B cell (primary cell): ENCODE results near the gene RNMT. TPM values are rescaled to one million over a fixed set of nuclear protein-coding genes. Genes with fewer than 3 reads are reported as not detected.
A peak's percentile ranks its signal among the peaks of the same experiment; 100 is the strongest.

Experiments
- ATAC-seq: fragments of 200-7000 bp; cut with Tn5 transposase; one replicate; pipeline ENCODE4 v1.10.0; 2021; ENCODE audit warnings: low read depth, mild to moderate bottlenecking, moderate number of reproducible peaks, moderate library complexity
- CTCF ChIA-PET: fragments of 350-600 bp; sonication (Branson Sonifier 250); formaldehyde crosslinking; loops from one replicate; lab custom pipeline; 2021; ENCODE audit warnings: antibody characterized with exemption, inconsistent platforms; lab: Charles Lee
- POLR2A ChIA-PET: fragments of 350-600 bp; sonication (Branson Sonifier 250); formaldehyde crosslinking; loops from one replicate; lab custom pipeline; 2021; ENCODE audit warnings: antibody characterized with exemption; lab: Charles Lee
- DNase-seq: peaks from one replicate; pipeline ENCODE4 v3.0.0; 2013
- H2AFZ ChIP-seq: 2 replicates; pipeline ENCODE4 v1.6.1; 2012; ENCODE audit warnings: mild to moderate bottlenecking, low read depth, low read length; ENCODE audit not compliant: insufficient read depth, poor library complexity, severe bottlenecking
- H3K27ac ChIP-seq, 2 donors: 1 replicate in 1 of 2; 2 replicates in 1 of 2; pipeline ENCODE4 v1.5.1; 2012 to 2013; ENCODE audit warnings: low read length in 2 of 2, mild to moderate bottlenecking in 2 of 2, moderate library complexity in 1 of 2
- H3K27me3 ChIP-seq, 4 experiments: fragments of 200-600 bp in 1 of 4; sonication (generic) in 1 of 4; replicated peaks in 1 of 4; 1 replicate in 2 of 4; 2 replicates in 2 of 4; pipeline versions ENCODE4 v1.6.1 to v1.7.0; 2013 to 2016; ENCODE audit warnings: low read length in 3 of 4, mild to moderate bottlenecking in 2 of 4, mixed read lengths in 1 of 4, moderate library complexity in 1 of 4; ENCODE audit not compliant: insufficient read depth in 4 of 4, control insufficient read depth in 3 of 4; ENCODE audit errors: control extremely low read depth in 1 of 4
- H3K36me3 ChIP-seq, 2 experiments: replicated peaks in 1 of 2; 1 replicate in 1 of 2; 2 replicates in 1 of 2; pipeline versions ENCODE4 v1.6.1 to v1.7.1; 2013; ENCODE audit warnings: low read length in 1 of 2; ENCODE audit not compliant: insufficient read depth in 2 of 2, control insufficient read depth in 1 of 2; ENCODE audit errors: control extremely low read depth in 1 of 2, extremely low read depth in 1 of 2
- H3K4me1 ChIP-seq, 2 donors: fragments of 200-600 bp in 1 of 2; sonication (generic) in 1 of 2; 1 replicate in 1 of 2; 2 replicates in 1 of 2; pipeline versions ENCODE4 v1.5.1 to v1.6.1; 2013 to 2017; ENCODE audit warnings: low read length in 2 of 2; ENCODE audit not compliant: control insufficient read depth in 2 of 2, insufficient read depth in 2 of 2
- H3K4me2 ChIP-seq: replicated peaks from 2 replicates; pipeline ENCODE3; 2012; ENCODE audit warnings: mild to moderate bottlenecking, low read depth, low read length; ENCODE audit not compliant: poor library complexity, severe bottlenecking
- H3K4me3 ChIP-seq, 5 experiments: fragments of 200-600 bp in 1 of 5; sonication (generic) in 1 of 5; 1 replicate in 3 of 5; 2 replicates in 2 of 5; pipeline versions ENCODE4 v1.5.1 to v1.7.0; 2011 to 2016; ENCODE audit warnings: low read length in 4 of 5, mild to moderate bottlenecking in 4 of 5, low read depth in 2 of 5, control low read depth in 1 of 5, moderate library complexity in 1 of 5; ENCODE audit not compliant: insufficient read depth in 1 of 5; ENCODE audit errors: control extremely low read depth in 1 of 5, extremely low read depth in 1 of 5
- H3K79me2 ChIP-seq: fragments of 200-600 bp; sonication (generic); one replicate; pipeline ENCODE4 v1.6.0; 2016; ENCODE audit warnings: low read length; ENCODE audit not compliant: control insufficient read depth, insufficient read depth
- H3K9ac ChIP-seq: fragments of 200-600 bp; sonication (generic); 2 replicates; pipeline ENCODE4 v1.6.1; 2017; ENCODE audit warnings: mild to moderate bottlenecking, low read length, moderate library complexity
- H3K9me3 ChIP-seq, 3 donors: one replicate each; pipeline versions ENCODE4 v1.6.1 to v1.7.1; 2013; ENCODE audit warnings: low read length in 2 of 3; ENCODE audit not compliant: control insufficient read depth in 2 of 3, insufficient read depth in 1 of 3; ENCODE audit errors: control extremely low read depth in 1 of 3
- H4K20me1 ChIP-seq: 2 replicates; pipeline ENCODE4 v1.6.0; 2012; ENCODE audit warnings: mild to moderate bottlenecking, low read length; ENCODE audit not compliant: insufficient read depth, control insufficient read depth, poor library complexity, severe bottlenecking
- H3K27ac Mint-ChIP-seq: one replicate; pipeline ENCODE4 v1.8.0; 2021; ENCODE audit warnings: mixed read lengths
- H3K27me3 Mint-ChIP-seq: one replicate; pipeline ENCODE4 v1.8.0; 2021; ENCODE audit warnings: mixed read lengths
- H3K4me1 Mint-ChIP-seq: one replicate; pipeline ENCODE4 v1.8.0; 2021; ENCODE audit warnings: mixed read lengths
- H3K4me3 Mint-ChIP-seq: one replicate; pipeline ENCODE4 v1.8.0; 2021; ENCODE audit warnings: mixed read lengths
- H3K9me3 Mint-ChIP-seq: one replicate; pipeline ENCODE4 v1.8.0; 2022; ENCODE audit warnings: mixed read lengths; ENCODE audit not compliant: insufficient read depth
- EZH2 ChIP-seq: IDR thresholded peaks from 2 replicates; pipeline ENCODE4 v1.6.1; 2012; ENCODE audit warnings: borderline replicate concordance, low read depth, mild to moderate bottlenecking, moderate library complexity, low read length; ENCODE audit not compliant: insufficient read depth, poor library complexity, severe bottlenecking
- WGBS: methylation state at CpG from one replicate; pipeline ENCODE4 v1.1.5; 2013; ENCODE audit warnings: missing lambda C conversion rate; ENCODE audit not compliant: insufficient coverage; 5-methylcytosine and 5-hydroxymethylcytosine counted together
- intact Hi-C: fragments of 100-400 bp; cut with micrococcal nuclease; formaldehyde crosslinking; loops from one replicate; pipeline ENCODE4 v1.10.0; 2022
- polyA plus RNA-seq: library from polyadenylated mRNA; depleted of rRNA; stranded (reverse); fragments of >200 nt; gene quantifications from 2 replicates; pipeline ENCODE4 v1.2.3, GENCODE V29; 2012
- total RNA-seq, 2 donors: library from RNA; stranded (reverse); fragments of 120-200 nt in 1 of 2; gene quantifications; 1 replicate in 1 of 2; 2 replicates in 1 of 2; pipeline versions ENCODE4 v1.2.3 to v1.2.4, GENCODE V29; 2013 to 2022
- TF ChIP-seq, protein P1 (sequence below): fragments of 200-600 bp; IDR thresholded peaks from one replicate; pipeline ENCODE4 v1.8.0; 2022; ENCODE audit warnings: antibody characterized with exemption, mild to moderate bottlenecking

The RNMT gene
- total and polyA plus RNA-seq, 2 donors (not counting 1 experiment from before 2014, with no cell fraction given) = 15.4 to 57.8 TPM

DNA sequence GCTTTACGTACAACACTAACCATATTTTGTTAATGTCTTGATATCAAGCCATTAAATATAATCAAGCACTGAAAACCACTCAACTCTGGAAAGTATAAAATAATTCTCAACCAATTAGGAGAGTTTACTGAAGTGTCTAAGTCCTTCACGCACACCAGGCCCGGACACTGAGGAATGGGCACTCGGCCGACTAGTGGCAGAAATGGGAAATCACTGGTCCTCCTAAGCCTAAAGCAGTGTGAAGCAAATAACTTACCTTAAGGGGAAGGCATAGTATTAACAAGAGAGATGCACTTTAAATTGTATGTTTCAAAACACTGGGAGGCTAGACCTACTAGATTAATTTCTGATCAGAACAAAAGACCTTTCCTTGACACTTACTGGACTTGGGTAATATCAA is 45.9 kb upstream of the RNMT start:
- Mint-ChIP-seq H3K27ac (no peak overlapping the region), H3K9me3 (no peaks in the 10 kb centered on the region), H3K4me3 (no peak overlapping the region), H3K27me3 (no peaks in the 10 kb centered on the region), H3K4me1 (peaks cover 10% of the 10 kb centered on the region)
- Histone ChIP-seq H3K36me3 (peaks cover 0 to 6% of the 10 kb centered on the region in 2 experiments), H3K4me1 (no peaks in the 10 kb centered on the region), H3K9ac (no peak overlapping the region), H3K4me2 (no peak overlapping the region), H3K27ac (no peak overlapping the region), H2AFZ (no peak overlapping the region), H3K27me3 (no peaks in the 10 kb centered on the region), H3K9me3 (no peaks in the 10 kb centered on the region), H4K20me1 (no peaks in the 10 kb centered on the region), H3K79me2 (peaks cover 13% of the 10 kb centered on the region), H3K4me3 (no peak overlapping the region)
- DNase-seq (no peak), ATAC-seq (no peak)
- intact Hi-C loops = no loop called here
- POLR2A ChIA-PET = no interaction called here
- 92% methylated on average over 4 of the region's 5 CpGs for WGBS
- TF ChIP-seq, protein P1, sequence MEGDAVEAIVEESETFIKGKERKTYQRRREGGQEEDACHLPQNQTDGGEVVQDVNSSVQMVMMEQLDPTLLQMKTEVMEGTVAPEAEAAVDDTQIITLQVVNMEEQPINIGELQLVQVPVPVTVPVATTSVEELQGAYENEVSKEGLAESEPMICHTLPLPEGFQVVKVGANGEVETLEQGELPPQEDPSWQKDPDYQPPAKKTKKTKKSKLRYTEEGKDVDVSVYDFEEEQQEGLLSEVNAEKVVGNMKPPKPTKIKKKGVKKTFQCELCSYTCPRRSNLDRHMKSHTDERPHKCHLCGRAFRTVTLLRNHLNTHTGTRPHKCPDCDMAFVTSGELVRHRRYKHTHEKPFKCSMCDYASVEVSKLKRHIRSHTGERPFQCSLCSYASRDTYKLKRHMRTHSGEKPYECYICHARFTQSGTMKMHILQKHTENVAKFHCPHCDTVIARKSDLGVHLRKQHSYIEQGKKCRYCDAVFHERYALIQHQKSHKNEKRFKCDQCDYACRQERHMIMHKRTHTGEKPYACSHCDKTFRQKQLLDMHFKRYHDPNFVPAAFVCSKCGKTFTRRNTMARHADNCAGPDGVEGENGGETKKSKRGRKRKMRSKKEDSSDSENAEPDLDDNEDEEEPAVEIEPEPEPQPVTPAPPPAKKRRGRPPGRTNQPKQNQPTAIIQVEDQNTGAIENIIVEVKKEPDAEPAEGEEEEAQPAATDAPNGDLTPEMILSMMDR = peak; percentile 21
- no peak for TF ChIP-seq EZH2
- CTCF ChIA-PET = interaction anchor here (0.8 to 1.3 kb wide), 2 partner anchors 122 to 131 kb away, joined by 3 to 4 read pairs; no protein-coding TSS in a partner anchor

DNA sequence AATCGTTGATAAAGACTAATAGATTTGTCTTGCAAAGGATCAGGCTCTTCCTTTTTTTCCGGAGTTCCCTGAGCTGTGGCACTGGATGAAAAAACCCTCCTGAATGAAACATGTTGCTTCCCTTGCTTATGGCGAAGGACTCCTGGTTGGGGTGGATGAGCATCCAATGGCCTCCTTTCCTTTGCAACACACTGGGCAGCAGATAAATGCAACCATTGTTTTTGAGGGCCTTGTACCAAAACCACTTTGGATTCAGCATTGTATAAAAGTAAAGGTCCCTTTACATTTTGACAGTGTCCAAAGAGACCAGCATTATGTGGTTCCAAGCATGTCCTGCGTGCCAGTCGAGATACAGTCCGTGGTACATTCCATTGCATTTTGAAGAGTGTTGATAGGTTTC is 44.8 kb upstream of the RNMT start:
- no peaks in the 10 kb centered on the region for H3K27me3 ChIP-seq
- peaks cover 24% of the 10 kb centered on the region for H3K79me2 ChIP-seq
- H3K9ac ChIP-seq = no peak overlapping the region
- H3K4me2 ChIP-seq = no peak overlapping the region
- H4K20me1 ChIP-seq = no peaks in the 10 kb centered on the region
- H2AFZ ChIP-seq = no peak overlapping the region
- 100% methylated on average over 2 of the region's 6 CpGs for WGBS
- TF ChIP-seq, protein P1 = no peak
- no peak for TF ChIP-seq EZH2
- Mint-ChIP-seq H3K4me1 (peaks cover 11% of the 10 kb centered on the region), H3K9me3 (no peaks in the 10 kb centered on the region), H3K27me3 (no peaks in the 10 kb centered on the region), H3K4me3 (no peak overlapping the region), H3K27ac (no peak overlapping the region)
- intact Hi-C loops = no loop called here
- ChIA-PET CTCF (no interaction called here), POLR2A (no interaction called here)
- H3K27ac ChIP-seq = no peak overlapping the region
- ATAC-seq (no peak), DNase-seq (no peak)
- H3K9me3 ChIP-seq = no peaks in the 10 kb centered on the region
- no peak overlapping the region for H3K4me3 ChIP-seq
- peaks cover 0 to 6% of the 10 kb centered on the region in 2 experiments for H3K36me3 ChIP-seq
- no peaks in the 10 kb centered on the region for H3K4me1 ChIP-seq
